Activated T-helper 9 cell treated with anti-CD3 and anti-CD28 coated beads, Interleukin-2, amount 50 U/mL, for 16 hours (primary cell): ENCODE data around the gene MZT2B.
"Not testable (repeated sequence)": the region's sequence is repeated elsewhere in the genome, so short reads cannot be mapped to it uniquely, and the experiment has no call there.

Experiments
- DNase-seq: peaks from one replicate; pipeline ENCODE4 v3.0.0-alpha.2; 2020; ENCODE audit warnings: low read depth

MZT2B gene

GRCh38 chr2:130152816-130153595 lies 29.1 kb upstream of the MZT2B start:
- DNase-seq: no peak

- DNase-seq: not testable (repeated sequence)
Measured at GRCh38 chr2:130153721-130154422, 28.2 kb upstream of the MZT2B start.

- DNase-seq: not testable (repeated sequence)
Measured at GRCh38 chr2:130154423-130154770, 27.7 kb upstream of the MZT2B start.

GRCh38 chr2:130154773-130155765 lies 27.0 kb upstream of the MZT2B start:
- DNase-seq: no peak

- not testable (repeated sequence) for DNase-seq
Measured at GRCh38 chr2:130155956-130156623, 26.0 kb upstream of the MZT2B start.

GRCh38 chr2:130156624-130157004 lies 25.4 kb upstream of the MZT2B start:
- no peak for DNase-seq

GRCh38 chr2:130157354-130157753 lies 24.7 kb upstream of the MZT2B start:
- not testable (repeated sequence) for DNase-seq

- DNase-seq: not testable (repeated sequence)
Measured at GRCh38 chr2:130157825-130158514, 24.1 kb upstream of the MZT2B start.

GRCh38 chr2:130158631-130159030 lies 23.4 kb upstream of the MZT2B start:
- no peak for DNase-seq

- DNase-seq: not testable (repeated sequence)
Measured at GRCh38 chr2:130159376-130159775, 22.7 kb upstream of the MZT2B start.

- no peak for DNase-seq
Measured at GRCh38 chr2:130160131-130160530, 21.9 kb upstream of the MZT2B start.

GRCh38 chr2:130160838-130161705 lies 21.0 kb upstream of the MZT2B start:
- not testable (repeated sequence) for DNase-seq

- not testable (repeated sequence) for DNase-seq
Measured at GRCh38 chr2:130162486-130162885, 19.6 kb upstream of the MZT2B start.

- no peak for DNase-seq
Measured at GRCh38 chr2:130162968-130163367, 19.1 kb upstream of the MZT2B start.

- DNase-seq: no peak
Measured at GRCh38 chr2:130165293-130166016, 16.6 kb upstream of the MZT2B start.

GRCh38 chr2:130166611-130167010 lies 15.5 kb upstream of the MZT2B start:
- DNase-seq: not testable (repeated sequence)

- DNase-seq: not testable (repeated sequence)
Measured at GRCh38 chr2:130169163-130169562, 12.9 kb upstream of the MZT2B start.

- DNase-seq: no peak
Measured at GRCh38 chr2:130169896-130170295, 12.2 kb upstream of the MZT2B start.

- DNase-seq: not testable (repeated sequence)
Measured at GRCh38 chr2:130174866-130175265, 7.2 kb upstream of the MZT2B start.
